Right renal pelvis (tissue), 4 donors: ENCODE data around the gene TOX3. TPM values are rescaled to one million over a fixed set of nuclear protein-coding genes. Genes with fewer than 3 reads are reported as not detected.

ENCODE experiments used
- DNase-seq, 4 donors: peaks; one replicate each; pipeline ENCODE4 v3.0.0-alpha.2; 2013; ENCODE audit warnings: low read depth in 4 of 4, low spot score in 3 of 4, missing footprints in 1 of 4
- polyA plus RNA-seq, 4 donors: library from polyadenylated mRNA; unstranded; fragments of 120-200 nt; gene quantifications; one replicate each; pipeline ENCODE4 v1.2.1, GENCODE V29; 2013; ENCODE audit not compliant: insufficient read length in 4 of 4

The TOX3 gene
- 10 to 100 TPM; 33.0 to 39.7 (median 34.2) TPM for polyA plus RNA-seq

- no peak for DNase-seq
Observed at GRCh38 chr16:52547004-52547833, at the start of gene TOX3. TOX3 (minus strand) TSS chr16:52547143; CDS start chr16:52546723, 420 bp downstream.

GRCh38 chr16:52592778-52593177 is 45.8 kb upstream of the TOX3 start:
- DNase-seq: no peak

- DNase-seq: no peak
Observed at GRCh38 chr16:52591934-52592592, 45.1 kb upstream of the TOX3 start.

- DNase-seq: no peak
Observed at GRCh38 chr16:52591471-52591870, 44.5 kb upstream of the TOX3 start.

GRCh38 chr16:52586159-52586558 is 39.2 kb upstream of the TOX3 start:
- DNase-seq: no peak

- DNase-seq: no peak
Observed at GRCh38 chr16:52584354-52585320, 37.7 kb upstream of the TOX3 start.

GRCh38 chr16:52581530-52581929 is 34.6 kb upstream of the TOX3 start:
- no peak for DNase-seq

- no peak for DNase-seq
Observed at GRCh38 chr16:52580488-52580887, 33.5 kb upstream of the TOX3 start.

- no peak for DNase-seq
Observed at GRCh38 chr16:52578829-52579498, 32.0 kb upstream of the TOX3 start.

- DNase-seq: no peak
Observed at GRCh38 chr16:52578007-52578828, 31.3 kb upstream of the TOX3 start.

- DNase-seq: no peak
Observed at GRCh38 chr16:52577130-52577706, 30.3 kb upstream of the TOX3 start.

GRCh38 chr16:52573365-52574299 is 26.7 kb upstream of the TOX3 start:
- no peak for DNase-seq

GRCh38 chr16:52572656-52573055 is 25.7 kb upstream of the TOX3 start:
- no peak for DNase-seq

GRCh38 chr16:52570495-52571091 is 23.6 kb upstream of the TOX3 start:
- DNase-seq: no peak

- DNase-seq: no peak
Observed at GRCh38 chr16:52569701-52570100, 22.8 kb upstream of the TOX3 start.

GRCh38 chr16:52568983-52569690 is 22.2 kb upstream of the TOX3 start:
- no peak for DNase-seq

GRCh38 chr16:52568495-52568894 is 21.6 kb upstream of the TOX3 start:
- no peak for DNase-seq
